ENCODE data around the gene HACD2.

HACD2 gene

GRCh38 chr3:123522320-123523022 is 62.4 kb downstream of the HACD2 start:
- DNase-seq = no peak

DNA sequence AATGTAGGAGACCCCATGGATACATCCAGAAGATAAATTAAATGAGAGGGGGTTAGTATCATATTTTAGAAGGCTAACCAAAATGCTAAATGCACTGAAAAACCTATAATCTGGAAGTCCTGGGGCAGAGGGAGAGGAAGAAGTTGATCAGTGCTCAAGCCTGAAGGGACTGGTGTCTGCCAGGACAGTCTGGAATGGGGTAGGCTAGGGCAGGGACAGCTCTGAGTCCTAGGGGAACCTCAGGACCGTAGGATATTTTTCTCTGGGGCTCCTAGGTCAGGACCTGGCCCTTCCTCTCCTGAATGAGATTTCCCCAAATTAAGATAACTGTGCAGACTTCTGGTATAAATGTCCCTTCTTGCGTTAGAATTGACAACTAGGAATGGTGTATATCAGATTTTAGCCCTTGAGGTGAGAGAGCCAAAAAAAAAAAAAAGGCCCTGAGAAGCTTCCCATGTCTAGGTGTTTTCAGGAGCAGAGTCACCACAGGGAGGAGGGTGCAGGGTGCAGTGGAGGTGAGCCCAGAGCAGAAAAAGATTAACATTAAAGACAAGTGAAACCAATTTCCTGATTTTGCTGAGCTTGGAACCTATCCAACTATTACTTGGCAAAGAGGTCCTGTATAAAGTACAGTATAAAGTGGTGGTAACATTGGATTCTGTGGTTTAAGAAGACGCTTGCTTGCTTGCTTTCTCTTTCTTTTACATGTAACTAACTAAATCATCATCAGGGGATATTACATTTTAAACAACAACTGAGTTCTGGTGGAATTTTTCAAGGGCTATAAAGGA is 63.5 kb downstream of the HACD2 start:
- peak; percentile 13 for DNase-seq

DNA sequence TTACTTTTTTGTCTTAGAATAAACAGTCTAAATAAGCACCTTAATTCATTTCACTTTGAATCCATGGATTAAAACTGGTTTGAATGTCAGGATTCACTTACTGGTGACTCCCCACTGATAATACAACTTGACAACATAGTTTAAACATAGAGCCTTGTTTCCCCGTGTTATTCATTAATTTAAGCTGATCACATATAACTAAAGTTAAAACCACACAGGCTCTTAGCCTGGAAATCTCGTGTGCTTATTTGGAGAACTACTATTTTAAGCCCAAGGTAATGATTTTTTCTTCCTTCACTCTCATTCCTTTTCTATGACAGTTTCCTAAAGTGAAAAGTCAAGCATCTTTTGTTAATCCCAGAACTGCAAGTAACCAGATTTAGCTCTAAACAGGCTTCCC is 64.2 kb downstream of the HACD2 start:
- DNase-seq = no peak

DNA sequence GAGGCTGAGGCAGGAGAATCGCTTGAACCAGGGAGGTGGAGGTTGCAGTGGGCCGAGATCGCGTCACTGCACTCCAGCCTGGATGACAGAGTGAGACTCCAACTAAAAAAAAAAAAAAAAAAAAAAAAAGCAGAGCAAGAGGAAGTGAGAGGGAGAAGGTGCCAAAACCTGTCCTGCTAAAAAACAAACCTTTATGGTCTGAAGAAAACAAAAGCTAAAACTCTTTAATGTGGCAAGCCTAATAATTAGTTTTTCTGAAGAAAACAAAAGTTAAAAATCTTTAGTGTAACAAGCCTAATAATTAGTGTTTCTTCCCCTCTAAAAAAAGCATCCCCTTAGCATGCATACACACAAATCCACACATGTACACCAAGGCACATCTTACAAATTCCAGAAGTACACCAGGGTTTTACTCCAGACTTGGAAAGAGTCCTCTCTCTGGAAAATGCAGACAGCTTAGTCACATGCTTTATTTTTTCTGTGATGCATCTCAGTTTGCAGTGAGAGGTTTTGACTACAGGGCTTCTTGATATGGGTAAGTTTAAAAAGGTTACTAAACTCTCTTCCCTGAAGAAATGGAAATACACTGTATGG is 65.9 kb downstream of the HACD2 start:
- no peak for DNase-seq

- no peak for DNase-seq
Measured at GRCh38 chr3:123511726-123512125, 73.1 kb downstream of the HACD2 start.

DNA sequence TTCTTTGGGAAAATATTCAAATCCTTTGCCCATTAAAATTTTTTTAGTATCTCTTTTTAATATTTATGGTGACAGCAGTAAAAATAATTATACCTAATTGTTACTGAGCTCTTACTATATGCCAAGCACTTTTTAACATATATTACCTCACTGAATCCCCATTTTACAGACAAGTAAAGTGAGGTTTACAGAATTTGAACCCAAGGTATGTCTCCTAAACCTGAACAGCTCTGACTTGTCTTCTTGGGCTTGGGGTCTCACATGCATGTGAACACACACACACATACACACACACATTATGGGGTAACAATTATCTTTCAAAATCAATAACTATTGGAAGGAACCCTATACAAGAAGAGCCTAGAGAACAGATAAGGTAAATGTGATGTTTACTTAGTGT is 73.8 kb downstream of the HACD2 start:
- no peak for DNase-seq

GRCh38 chr3:123508178-123508577 is 76.7 kb downstream of the HACD2 start:
- DNase-seq = no peak

- DNase-seq = no peak
Measured at GRCh38 chr3:123505820-123506219, 79.0 kb downstream of the HACD2 start.

DNA sequence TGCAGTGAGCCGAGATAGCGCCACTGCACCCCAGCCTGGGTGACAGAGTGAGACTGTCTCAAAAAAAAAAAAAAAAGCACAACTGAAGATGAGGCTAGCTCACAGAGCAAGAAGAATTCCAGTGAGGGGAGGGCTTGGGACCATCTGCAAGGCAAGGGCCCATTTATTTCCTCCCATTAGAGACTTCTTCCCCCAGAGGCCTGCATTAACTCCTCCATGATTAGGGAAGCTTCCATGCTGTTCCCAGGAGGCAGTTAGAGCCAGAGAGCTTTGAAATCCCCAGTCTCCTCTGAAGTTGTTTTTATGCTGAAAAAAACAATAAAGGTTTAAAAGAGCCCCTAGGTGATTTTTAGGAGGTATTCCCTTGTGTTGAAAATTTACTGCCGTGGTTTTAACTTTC is 81.7 kb downstream of the HACD2 start:
- DNase-seq = no peak

DNA sequence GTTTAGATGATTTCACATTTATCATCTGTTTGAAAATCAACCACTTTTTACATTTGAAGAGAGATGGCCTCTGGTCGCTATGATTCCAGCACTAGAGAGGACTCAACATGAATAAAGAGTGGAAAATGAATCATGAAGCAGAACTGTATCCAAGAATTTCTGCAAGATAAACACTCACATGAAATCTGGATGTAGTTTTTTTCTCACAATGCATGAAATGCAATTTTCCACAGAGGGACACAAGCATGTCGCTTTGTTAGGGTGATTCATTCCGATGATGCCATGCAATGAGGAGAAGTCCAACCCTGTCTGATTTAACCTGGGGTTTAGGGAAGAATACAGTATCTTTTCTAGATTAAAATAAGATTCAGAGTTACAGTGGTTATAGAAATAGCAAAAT is 85.5 kb downstream of the HACD2 start:
- DNase-seq = no peak

DNA sequence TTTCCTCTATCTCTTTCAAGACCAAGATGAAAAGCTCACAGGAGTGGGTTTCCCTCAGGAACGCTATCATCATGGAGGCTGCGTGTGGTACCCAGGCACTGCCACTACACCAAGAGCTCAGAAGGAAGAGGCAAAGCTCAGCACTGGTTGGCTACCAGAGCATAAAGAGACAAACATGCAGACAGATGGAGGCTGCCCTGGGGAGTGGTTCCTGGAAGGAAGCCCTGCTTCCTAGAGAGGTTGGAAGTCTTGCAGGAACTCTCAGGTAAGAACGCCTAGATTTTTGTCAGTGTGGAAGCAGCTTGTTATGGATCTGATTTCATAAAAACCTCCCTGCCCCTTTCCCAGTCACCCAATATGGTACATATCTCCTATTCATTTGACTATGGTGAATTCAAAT is 86.1 kb downstream of the HACD2 start:
- no peak for DNase-seq

DNA sequence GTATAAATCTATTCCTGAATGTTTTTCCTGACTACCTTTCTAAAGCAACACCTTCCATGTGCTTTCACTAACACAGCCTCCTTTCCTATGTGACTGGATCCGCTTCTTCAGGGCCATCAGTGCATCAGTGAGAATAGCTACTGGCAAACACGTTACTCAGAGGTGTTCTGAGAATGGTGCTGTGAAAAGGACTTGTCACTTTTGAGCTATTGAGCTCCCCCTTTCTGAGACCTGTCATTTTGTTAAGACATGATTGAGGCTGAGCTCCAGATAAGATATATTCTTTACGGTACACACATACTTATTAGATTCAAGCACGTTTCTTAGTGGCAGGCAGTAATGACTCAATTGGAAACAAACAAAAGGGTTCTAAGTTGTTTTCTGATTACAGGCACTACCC is 90.9 kb downstream of the HACD2 start:
- DNase-seq = no peak

- DNase-seq = no peak
Measured at GRCh38 chr3:123491966-123492587, 92.8 kb downstream of the HACD2 start.

DNA sequence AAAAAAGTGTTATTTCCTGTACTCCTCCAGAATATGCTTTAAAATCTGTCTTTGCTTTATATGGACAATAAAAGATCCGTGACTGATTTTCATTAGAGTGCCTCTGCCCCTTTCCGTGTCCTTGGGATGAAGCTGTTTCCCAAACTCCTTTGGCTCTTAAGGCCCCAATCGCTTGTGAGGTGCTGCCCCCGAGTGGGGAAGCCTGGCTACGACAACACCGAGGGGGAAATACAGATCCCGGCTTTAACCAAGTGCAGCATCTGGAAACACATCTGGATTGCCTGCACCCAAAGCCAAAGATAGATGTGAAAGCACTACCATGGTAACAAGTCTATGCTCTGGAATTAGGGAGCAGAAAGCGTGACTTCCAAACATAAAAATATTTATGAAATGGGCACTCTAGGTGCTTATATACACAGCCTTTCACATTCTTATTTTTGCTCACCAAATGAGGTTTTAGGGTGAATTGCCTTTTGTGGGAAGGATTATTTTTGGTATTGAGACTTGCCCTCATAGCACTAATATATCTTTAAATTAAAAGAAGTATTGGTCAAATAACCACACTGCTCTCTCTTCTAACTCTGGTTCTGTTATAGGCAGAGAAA is 95.4 kb downstream of the HACD2 start:
- peak; percentile 73 for DNase-seq

GRCh38 chr3:123488645-123489347 is 96.1 kb downstream of the HACD2 start:
- no peak for DNase-seq

DNA sequence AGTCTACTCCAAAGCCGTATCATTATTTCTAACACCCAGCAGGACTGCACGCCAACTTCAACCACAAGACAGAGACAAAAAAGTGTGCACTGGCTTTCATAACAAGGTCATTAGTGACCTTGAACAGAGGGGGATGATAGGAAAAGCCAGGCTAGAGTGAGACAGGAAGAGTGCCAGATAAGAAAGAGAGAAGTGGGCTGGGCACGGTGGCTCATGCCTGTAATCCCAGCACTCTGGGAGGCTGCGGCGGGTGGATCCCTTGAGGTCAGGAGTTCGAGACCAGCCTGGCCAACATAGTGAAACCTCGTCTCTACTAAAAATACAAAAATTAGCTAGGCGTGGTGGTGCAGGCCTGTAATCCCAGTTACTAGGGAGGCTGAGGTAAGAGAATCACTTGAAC is 97.8 kb downstream of the HACD2 start:
- peak; percentile 28 for DNase-seq

- DNase-seq = no peak
Measured at GRCh38 chr3:123486460-123486859, 98.4 kb downstream of the HACD2 start.

- DNase-seq = no peak
Measured at GRCh38 chr3:123485551-123485950, 99.3 kb downstream of the HACD2 start.

- DNase-seq = no peak
Measured at GRCh38 chr3:123483146-123483545, 101.7 kb downstream of the HACD2 start.

DNA sequence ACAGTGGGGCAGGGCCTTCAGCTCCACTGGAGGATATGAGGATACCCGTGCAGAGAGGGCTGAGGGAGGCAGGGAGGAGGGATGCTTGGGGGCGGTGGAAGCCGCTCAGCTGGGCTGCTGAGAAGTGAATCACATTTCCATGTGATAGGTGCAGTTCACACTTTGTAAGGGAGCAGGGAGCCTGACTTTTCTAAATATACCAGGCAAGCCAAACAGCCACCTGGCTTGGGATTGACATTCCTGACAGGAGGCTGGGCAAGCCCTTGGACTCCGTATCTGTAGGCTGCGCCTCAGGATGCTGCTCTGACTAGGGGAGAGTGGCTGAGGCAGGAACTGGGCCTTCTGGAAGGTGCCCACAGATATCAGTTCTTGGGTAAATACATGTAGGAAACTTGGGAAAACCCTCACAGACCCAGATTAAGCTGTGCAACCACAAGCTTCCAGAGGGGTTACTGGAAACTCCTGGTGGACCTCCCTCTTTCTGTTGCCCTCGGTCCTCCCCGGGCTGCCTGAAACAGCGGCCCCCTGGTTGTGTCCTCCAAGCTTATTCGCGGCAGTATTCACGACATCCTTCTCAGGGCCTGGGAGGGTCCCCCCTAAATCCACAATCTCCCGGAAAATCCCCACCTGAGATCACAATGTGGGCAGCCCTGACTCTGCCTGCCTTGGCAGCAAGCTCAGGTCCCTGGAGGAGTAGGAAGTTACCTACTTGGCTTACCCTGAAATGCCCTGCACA is 103.0 kb downstream of the HACD2 start:
- DNase-seq = no peak

DNA sequence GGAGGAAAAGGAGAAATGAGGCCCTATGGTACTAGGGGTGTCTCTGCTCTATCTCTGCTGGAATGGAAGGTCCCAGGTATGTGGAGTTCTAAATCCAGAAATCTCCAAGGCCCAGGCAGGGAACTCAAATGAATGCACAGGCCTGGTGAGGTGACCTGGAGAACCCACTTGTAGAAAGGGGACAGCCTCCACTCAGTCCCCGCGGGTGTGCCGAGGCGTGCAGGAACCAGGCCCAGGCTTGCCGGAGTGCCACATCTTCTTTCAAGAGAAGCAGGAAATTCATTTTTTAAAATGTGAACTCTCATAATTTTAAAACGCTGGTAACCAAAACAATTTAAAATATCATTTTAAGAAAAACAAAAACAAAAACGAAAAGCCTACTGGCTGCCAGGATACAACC is 103.8 kb downstream of the HACD2 start:
- DNase-seq = no peak

GRCh38 chr3:123480428-123480827 is 104.4 kb downstream of the HACD2 start:
- peak; percentile 10 for DNase-seq
